ENCODE measurements around the gene CDT1.

DNA sequence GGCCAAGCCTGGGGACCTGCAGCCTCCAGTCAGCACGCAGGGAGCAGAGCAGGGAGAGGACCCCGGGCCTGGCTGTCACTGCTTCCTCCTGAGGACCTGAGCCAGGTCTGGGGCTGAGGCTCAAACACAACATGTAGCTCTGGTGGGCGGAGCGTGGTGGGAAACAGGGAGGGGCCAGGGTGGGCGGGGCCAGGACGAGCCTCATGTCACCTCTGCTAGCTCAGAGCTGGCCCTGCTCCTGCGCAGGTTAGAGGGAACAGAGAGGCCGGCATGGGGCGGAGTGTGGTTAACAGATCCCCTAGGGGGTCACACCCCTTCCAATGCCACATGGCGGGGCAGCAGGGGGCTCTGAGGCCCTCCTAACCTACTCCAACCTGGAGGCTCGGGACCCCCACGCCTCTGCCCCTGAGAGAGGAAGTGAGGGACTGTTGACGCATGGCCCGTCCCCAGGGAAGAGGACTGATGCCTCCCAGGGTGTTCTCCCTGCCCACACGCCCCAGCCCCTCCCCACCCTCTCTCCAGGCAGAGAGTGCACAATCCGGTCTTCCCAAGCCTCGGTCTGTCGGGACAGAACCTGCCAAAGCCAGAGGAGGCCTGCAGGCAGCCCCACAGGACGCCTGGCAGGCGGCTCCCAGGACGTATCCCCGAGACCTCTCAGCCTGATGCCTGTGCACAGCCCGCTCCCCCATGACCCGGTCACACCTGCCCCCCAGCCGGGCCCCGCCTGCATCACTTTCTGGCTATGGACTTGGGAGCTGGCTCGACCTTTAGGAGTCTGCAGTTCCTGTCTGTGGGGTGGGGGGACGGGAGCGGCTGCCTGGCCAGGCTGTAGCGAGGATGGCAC is 33.8 kb upstream of the CDT1 start:
- TF ChIP-seq CTCF (conservative IDR thresholded peaks at IDR 0.05 in 1 of 2, IDR thresholded peaks at IDR 0.05 in 1 of 2; ENCODE audit: low read depth in 1 of 2, low read length in 2 of 2): no peak
- TF ChIP-seq EZH2 (IDR thresholded peaks at IDR 0.05; ENCODE audit: low read length, missing control alignments): no peak
